WERI-Rb-1 (cell line): ENCODE results near the gene TRIM4.

Experiments used
- DNase-seq: peaks from one replicate; pipeline ENCODE4 v3.0.0-alpha.2; 2020
- H3K27ac ChIP-seq: fragments of 250-450 bp; sonication (Bioruptor Pico); 2 replicates; pipeline ENCODE4 v1.5.1; 2020; ENCODE audit warnings: mild to moderate bottlenecking, moderate library complexity
- H3K27me3 ChIP-seq: fragments of 250-450 bp; sonication (Bioruptor Pico); 2 replicates; pipeline ENCODE4 v1.5.1; 2021; ENCODE audit warnings: mild to moderate bottlenecking, low read depth, moderate library complexity; ENCODE audit not compliant: insufficient read depth, severe bottlenecking
- H3K36me3 ChIP-seq: fragments of 250-450 bp; sonication (Bioruptor Pico); 2 replicates; pipeline ENCODE4 v1.5.1; 2020; ENCODE audit warnings: mild to moderate bottlenecking, moderate library complexity
- H3K4me3 ChIP-seq: 2 replicates; pipeline ENCODE4 v1.5.1; 2011; ENCODE audit warnings: low read depth, mild to moderate bottlenecking, control low read depth, low read length
- H3K9me3 ChIP-seq: fragments of 250-450 bp; sonication (Bioruptor Pico); 2 replicates; pipeline ENCODE4 v1.5.1; 2021; ENCODE audit warnings: mild to moderate bottlenecking, moderate library complexity; ENCODE audit not compliant: severe bottlenecking
- CTCF ChIP-seq: IDR thresholded peaks from 2 replicates; pipeline ENCODE4 v1.5.1; 2011; ENCODE audit warnings: low read depth, mild to moderate bottlenecking, control low read depth, inconsistent platforms, low read length

Gene TRIM4

GRCh38 chr7:99863847-99864440 is 55.4 kb downstream of the TRIM4 start:
- Histone ChIP-seq H3K27ac (no peak overlapping the region), H3K27me3 (peaks cover 6% of the 10 kb centered on the region), H3K4me3 (no peak overlapping the region), H3K36me3 (no peaks in the 10 kb centered on the region), H3K9me3 (peaks cover 18% of the 10 kb centered on the region)
- DNase-seq, result no peak
- no peak for TF ChIP-seq CTCF

GRCh38 chr7:99860281-99861127 is 58.8 kb downstream of the TRIM4 start:
- Histone ChIP-seq H3K27ac (no peak overlapping the region), H3K36me3 (no peaks in the 10 kb centered on the region), H3K27me3 (peaks cover 4% of the 10 kb centered on the region), H3K4me3 (no peak overlapping the region), H3K9me3 (peaks cover 15% of the 10 kb centered on the region)
- no peak for TF ChIP-seq CTCF
- no peak for DNase-seq

GRCh38 chr7:99855236-99855635 is 64.1 kb downstream of the TRIM4 start:
- Histone ChIP-seq H3K36me3 (no peaks in the 10 kb centered on the region), H3K27me3 (peaks cover 2% of the 10 kb centered on the region), H3K4me3 (no peak overlapping the region), H3K9me3 (no peaks in the 10 kb centered on the region), H3K27ac (no peak overlapping the region)
- no peak for TF ChIP-seq CTCF
- no peak for DNase-seq

GRCh38 chr7:99848420-99849216 is 70.7 kb downstream of the TRIM4 start:
- Histone ChIP-seq H3K36me3 (no peaks in the 10 kb centered on the region), H3K9me3 (no peaks in the 10 kb centered on the region), H3K27ac (no peak overlapping the region), H3K4me3 (no peak overlapping the region), H3K27me3 (peaks cover 12% of the 10 kb centered on the region)
- no peak for TF ChIP-seq CTCF
- no peak for DNase-seq

GRCh38 chr7:99844328-99844727 is 75.0 kb downstream of the TRIM4 start:
- Histone ChIP-seq H3K27ac (no peak overlapping the region), H3K4me3 (no peak overlapping the region), H3K9me3 (no peaks in the 10 kb centered on the region), H3K36me3 (no peaks in the 10 kb centered on the region), H3K27me3 (peaks cover 34% of the 10 kb centered on the region)
- DNase-seq, result no peak
- no peak for TF ChIP-seq CTCF
